Smooth muscle cell of the pulmonary artery (primary cell): ENCODE results near the gene XIST. TPM values are rescaled to one million over a fixed set of nuclear protein-coding genes. Genes with fewer than 3 reads are reported as not detected.

ENCODE experiments used
- total RNA-seq: library from RNA; depleted of rRNA; stranded (reverse); fragments of >200 nt; gene quantifications from 2 replicates; pipeline ENCODE4 v1.2.3, GENCODE V29; 2014

Gene XIST
- 0.03 TPM in 1 of 2 replicates, not detected in the other for total RNA-seq

DNA sequence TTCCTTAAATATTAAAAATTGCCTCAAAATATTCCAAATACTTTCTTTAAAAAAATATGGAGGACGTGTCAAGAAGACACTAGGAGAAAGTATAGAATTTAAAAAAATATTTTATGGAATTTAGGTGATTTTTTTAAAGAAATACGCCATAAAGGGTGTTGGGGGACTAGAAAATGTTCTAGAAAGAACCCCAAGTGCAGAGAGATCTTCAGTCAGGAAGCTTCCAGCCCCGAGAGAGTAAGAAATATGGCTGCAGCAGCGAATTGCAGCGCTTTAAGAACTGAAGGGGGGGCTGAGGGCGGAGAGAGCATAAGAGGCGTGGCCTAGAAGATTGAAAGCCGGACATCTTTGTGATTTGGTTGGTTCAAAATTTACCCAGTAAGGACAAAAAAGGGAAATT is at the start of gene XIST:
Gene XIST, minus strand, starts transcription at position 248 of the 400 bp plus-strand sequence.

